H1 (cell line): ENCODE results near the gene GNAO1. TPM values are rescaled to one million over a fixed set of nuclear protein-coding genes. Genes with fewer than 3 reads are reported as not detected.

Experiments
- ATF3 ChIP-seq: IDR thresholded peaks from 2 replicates; pipeline ENCODE4 v1.6.1; 2011; ENCODE audit warnings: low read depth, mild to moderate bottlenecking, low read length; ENCODE audit not compliant: insufficient read depth
- E2F6 ChIP-seq: IDR thresholded peaks from 2 replicates; pipeline ENCODE4 v1.6.1; 2012; ENCODE audit warnings: inconsistent platforms
- EP300 ChIP-seq, 2 experiments: IDR thresholded peaks; 1 replicate in 1 of 2; 2 replicates in 1 of 2; pipeline ENCODE4 v1.6.1; 2011 to 2012; ENCODE audit warnings: low read depth in 2 of 2, low read length in 2 of 2, mild to moderate bottlenecking in 2 of 2, borderline replicate concordance in 1 of 2, inconsistent platforms in 1 of 2, moderate library complexity in 1 of 2
- HDAC2 ChIP-seq, 2 experiments: fragments of 300-600 bp in 1 of 2; sonication (generic) in 1 of 2; IDR thresholded peaks; 2 replicates each; pipeline ENCODE4 v1.6.1; 2011 to 2012; ENCODE audit warnings: low read depth in 2 of 2, low read length in 2 of 2, mild to moderate bottlenecking in 2 of 2, moderate library complexity in 2 of 2, borderline replicate concordance in 1 of 2, inconsistent platforms in 1 of 2
- polyA plus RNA-seq, 7 experiments: library from polyadenylated mRNA; depleted of rRNA in 3 of 7; stranded (reverse) in 5 of 7; unstranded in 2 of 7; fragments of >200 nt in 5 of 7; fragments of 200-250 nt in 2 of 7; gene quantifications; 1 replicate in 5 of 7; 2 replicates in 1 of 7; 4 replicates in 1 of 7; pipeline versions ENCODE4 v1.2.1 to v1.2.3, GENCODE V29; 2011 to 2013; ENCODE audit warnings: missing spikeins in 2 of 7, mixed read lengths in 2 of 7
- total RNA-seq: library from RNA; stranded (reverse); fragmentation: NEBNext Ultra II Directional; extraction: Animal tissue kit (Norgen Biotek cat#: 25700); gene quantifications from 2 replicates; pipeline ENCODE4 v1.2.1, GENCODE V29; 2021

The GNAO1 gene
- total and polyA plus RNA-seq, 2 of the 8 experiments (the other 6 are each of a cell fraction or from before 2014, with no cell fraction given) = 6.7 to 34.4 TPM

- TF ChIP-seq ATF3 (no peak), EP300 (IDR thresholded peaks at IDR 0.05; ENCODE audit: borderline replicate concordance in 1 of 2, low read depth in 2 of 2, low read length in 2 of 2) (no peak), HDAC2 (IDR thresholded peaks at IDR 0.05; ENCODE audit: borderline replicate concordance in 1 of 2, low read depth in 2 of 2, low read length in 2 of 2) (no peak), E2F6 (no peak)
These were observed 163.5 kb downstream of the GNAO1 start (continued) for GRCh38 chr16:56354746-56355145.
